Body of pancreas (tissue), 4 donors: Measurements from ENCODE around the gene SMARCD3. TPM values are rescaled to one million over a fixed set of nuclear protein-coding genes. Genes with fewer than 3 reads are reported as not detected.

Experiments
- ATAC-seq: fragments of 150-250 bp; one replicate; pipeline ENCODE4 v1.9.1; 2016
- DNase-seq, 4 donors: peaks; one replicate each; pipeline ENCODE4 v3.0.0-alpha.2; 2019
- H3K27ac ChIP-seq, 4 donors: fragments of 200-600 bp; sonication (generic); 1 replicate in 3 of 4; 2 replicates in 1 of 4; pipeline versions ENCODE4 v1.5.1 to v1.6.1; 2016 to 2019; ENCODE audit warnings: mild to moderate bottlenecking in 1 of 4, mixed read lengths in 1 of 4, moderate library complexity in 1 of 4
- H3K27me3 ChIP-seq, 2 donors: fragments of 200-600 bp; sonication (generic); one replicate each; pipeline ENCODE4 v1.6.0; 2016; ENCODE audit warnings: mild to moderate bottlenecking in 1 of 2
- H3K36me3 ChIP-seq, 2 donors: fragments of 200-600 bp; sonication (generic); replicated peaks in 1 of 2; 2 replicates each; pipeline ENCODE4 v1.5.1; 2016; ENCODE audit warnings: low read depth in 2 of 2; ENCODE audit not compliant: insufficient read depth in 1 of 2
- H3K4me1 ChIP-seq: fragments of 200-600 bp; sonication (generic); one replicate; pipeline ENCODE4 v1.6.0; 2016
- H3K4me3 ChIP-seq, 2 donors: fragments of 200-600 bp; sonication (generic); 1 replicate in 1 of 2; 2 replicates in 1 of 2; pipeline ENCODE4 v1.5.1; 2016 to 2019
- H3K9me3 ChIP-seq, 3 donors: fragments of 200-600 bp; sonication (generic); 1 replicate in 2 of 3; 2 replicates in 1 of 3; pipeline ENCODE4 v1.5.1; 2016
- POLR2A ChIP-seq, 3 donors: fragments of 450-650 bp; IDR thresholded peaks; one replicate each; pipeline ENCODE4 v1.6.1; 2016; ENCODE audit warnings: antibody characterized with exemption in 3 of 3, mild to moderate bottlenecking in 2 of 3
- WGBS, 2 donors: methylation state at CpG; one replicate each; pipeline ENCODE4 v1.1.5; 2017; 5-methylcytosine and 5-hydroxymethylcytosine counted together
- intact Hi-C: fragments of 100-400 bp; cut with DNase I; formaldehyde crosslinking; loops from one replicate; pipeline ENCODE4 v1.15.1; 2023
- total RNA-seq, 2 donors: library from RNA; depleted of rRNA; stranded (reverse); fragments of >200 nt; gene quantifications; one replicate each; pipeline ENCODE4 v1.1.0, GENCODE V29; 2016
- TF ChIP-seq, protein P1 (sequence below), 7 experiments: fragments of 450-650 bp in 4 of 7; fragments of 200-600 bp in 3 of 7; sonication (generic) in 3 of 7; IDR thresholded peaks; one replicate each; pipeline ENCODE4 v1.5.1; 2016 to 2019; ENCODE audit warnings: antibody characterized with exemption in 7 of 7

SMARCD3 gene
- total RNA-seq, 2 donors from 2014 or later: 22.3 to 37.2 TPM

GRCh38 chr7:151231080-151231479 is 17.4 kb downstream of the SMARCD3 start:
- Histone ChIP-seq H3K27me3 (no peaks in the 10 kb centered on the region), H3K36me3 (peaks cover 0 to under 1% of the 10 kb centered on the region in 2 donors), H3K4me1 (peaks cover 34% of the 10 kb centered on the region), H3K4me3 (no peak overlapping the region), H3K9me3 (no peaks in the 10 kb centered on the region), H3K27ac (no peak overlapping the region)
- ATAC-seq (no peak), DNase-seq (no peak)
- intact Hi-C loops: no loop called here
- TF ChIP-seq, protein P1, sequence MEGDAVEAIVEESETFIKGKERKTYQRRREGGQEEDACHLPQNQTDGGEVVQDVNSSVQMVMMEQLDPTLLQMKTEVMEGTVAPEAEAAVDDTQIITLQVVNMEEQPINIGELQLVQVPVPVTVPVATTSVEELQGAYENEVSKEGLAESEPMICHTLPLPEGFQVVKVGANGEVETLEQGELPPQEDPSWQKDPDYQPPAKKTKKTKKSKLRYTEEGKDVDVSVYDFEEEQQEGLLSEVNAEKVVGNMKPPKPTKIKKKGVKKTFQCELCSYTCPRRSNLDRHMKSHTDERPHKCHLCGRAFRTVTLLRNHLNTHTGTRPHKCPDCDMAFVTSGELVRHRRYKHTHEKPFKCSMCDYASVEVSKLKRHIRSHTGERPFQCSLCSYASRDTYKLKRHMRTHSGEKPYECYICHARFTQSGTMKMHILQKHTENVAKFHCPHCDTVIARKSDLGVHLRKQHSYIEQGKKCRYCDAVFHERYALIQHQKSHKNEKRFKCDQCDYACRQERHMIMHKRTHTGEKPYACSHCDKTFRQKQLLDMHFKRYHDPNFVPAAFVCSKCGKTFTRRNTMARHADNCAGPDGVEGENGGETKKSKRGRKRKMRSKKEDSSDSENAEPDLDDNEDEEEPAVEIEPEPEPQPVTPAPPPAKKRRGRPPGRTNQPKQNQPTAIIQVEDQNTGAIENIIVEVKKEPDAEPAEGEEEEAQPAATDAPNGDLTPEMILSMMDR (IDR thresholded peaks at IDR 0.05): no peak
- TF ChIP-seq POLR2A (IDR thresholded peaks at IDR 0.05): no peak
- WGBS, 2 donors: 48 to 50% methylated on average over 1 of the region's 1 CpG

- Histone ChIP-seq H3K36me3 (peaks cover 0 to 2% of the 10 kb centered on the region in 2 donors), H3K4me3 (no peak overlapping the region), H3K27me3 (no peaks in the 10 kb centered on the region), H3K27ac (no peak overlapping the region), H3K9me3 (no peaks in the 10 kb centered on the region), H3K4me1 (peaks cover 40% of the 10 kb centered on the region)
- DNase-seq (no peak), ATAC-seq (no peak)
- intact Hi-C loops: no loop called here
- TF ChIP-seq, protein P1 (IDR thresholded peaks at IDR 0.05): no peak
- no peak for TF ChIP-seq POLR2A (IDR thresholded peaks at IDR 0.05)
- WGBS, 2 donors: 75 to 78% methylated on average over 10 of the region's 10 CpGs
Observed at GRCh38 chr7:151229249-151229648, 19.2 kb downstream of the SMARCD3 start.

GRCh38 chr7:151228024-151228866 is 20.2 kb downstream of the SMARCD3 start:
- H3K27ac ChIP-seq: peak overlapping the region in 3 of 4 donors; percentile 50 to 81 (median 81)
- H3K27me3 ChIP-seq: no peaks in the 10 kb centered on the region
- no peaks in the 10 kb centered on the region for H3K9me3 ChIP-seq
- ATAC-seq: no peak
- no peak overlapping the region for H3K4me3 ChIP-seq
- intact Hi-C loops: no loop called here
- peaks cover 30% of the 10 kb centered on the region for H3K4me1 ChIP-seq
- 53 to 59% methylated on average over 10 of the region's 10 CpGs for WGBS, 2 donors
- DNase-seq: no peak
- peaks cover 0 to 2% of the 10 kb centered on the region in 2 donors for H3K36me3 ChIP-seq
- no peak for TF ChIP-seq POLR2A (IDR thresholded peaks at IDR 0.05)
- TF ChIP-seq, protein P1 (IDR thresholded peaks at IDR 0.05): no peak

- 0% methylated on average over 53 to 68 of the region's 68 CpGs for WGBS, 2 donors
- H3K9me3 ChIP-seq: no peaks in the 10 kb centered on the region
- DNase-seq: peak; percentile 99 to 100 (median 99)
- ATAC-seq: peak; percentile 99
- peak within 1 kb of the TSS; percentile 65 to 80 for H3K4me3 ChIP-seq
- H3K36me3 ChIP-seq: peaks cover 0 to 6% of the 10 kb centered on the region in 2 donors
- peaks cover 28% of the 10 kb centered on the region for H3K4me1 ChIP-seq
- TF ChIP-seq, protein P1 (IDR thresholded peaks at IDR 0.05): no peak
- TF ChIP-seq POLR2A (IDR thresholded peaks at IDR 0.05): peak in 2 of 3 donors; percentile 75
- intact Hi-C loops: no loop called here
- no peaks in the 10 kb centered on the region for H3K27me3 ChIP-seq
- peak within 1 kb of the TSS; percentile 4 to 81 (median 66) for H3K27ac ChIP-seq
Observed at GRCh38 chr7:151226875-151227782, 21.4 kb downstream of the SMARCD3 start, which contains the start of gene ABCF2. Gene ABCF2, minus strand, starts transcription at chr7:151227205. Its CDS starts 747 bp downstream, at chr7:151226458.
